ENCODE measurements around the gene SYNE4.
"Not testable (repeated sequence)": the region's sequence is repeated elsewhere in the genome, so short reads cannot be mapped to it uniquely, and the experiment has no call there.

SYNE4 gene

GRCh38 chr19:36008336-36008978 lies at the start of gene SYNE4:
Gene SYNE4 (minus strand): TSS chr19:36008813. CDS start chr19:36008681, 132 bp downstream.
- FAIRE-seq: no peak

GRCh38 chr19:36054733-36055686 lies 46.4 kb upstream of the SYNE4 start, which contains the start of gene WDR62:
Gene WDR62 (plus strand): TSS chr19:36054897. CDS start chr19:36054972, 75 bp downstream.
- no peak for FAIRE-seq

- peak; percentile 96 for FAIRE-seq
Measured at GRCh38 chr19:36054119-36054732, 45.6 kb upstream of the SYNE4 start, which contains the start of gene THAP8. Gene THAP8 (minus strand): TSS chr19:36054285. CDS start chr19:36054217, 68 bp downstream.

GRCh38 chr19:36051637-36052036 lies 43.0 kb upstream of the SYNE4 start:
- no peak for FAIRE-seq

- no peak for FAIRE-seq
Measured at GRCh38 chr19:36051236-36051635, 42.6 kb upstream of the SYNE4 start.

- no peak for FAIRE-seq
Measured at GRCh38 chr19:36049080-36049698, 40.6 kb upstream of the SYNE4 start.

- FAIRE-seq: no peak
Measured at GRCh38 chr19:36047835-36048234, 39.2 kb upstream of the SYNE4 start.

GRCh38 chr19:36046443-36047050 lies 37.9 kb upstream of the SYNE4 start:
- no peak for FAIRE-seq

GRCh38 chr19:36043952-36044351 lies 35.3 kb upstream of the SYNE4 start:
- FAIRE-seq: no peak

GRCh38 chr19:36041831-36042230 lies 33.2 kb upstream of the SYNE4 start:
- no peak for FAIRE-seq

GRCh38 chr19:36041092-36041491 lies 32.5 kb upstream of the SYNE4 start:
- FAIRE-seq: not testable (repeated sequence)

GRCh38 chr19:36040495-36040894 lies 31.9 kb upstream of the SYNE4 start:
- no peak for FAIRE-seq

GRCh38 chr19:36032251-36033104 lies 23.9 kb upstream of the SYNE4 start, which contains the start of gene CLIP3:
Gene CLIP3 (minus strand): TSS chr19:36032873. CDS start chr19:36032357, 516 bp downstream.
- FAIRE-seq: no peak

GRCh38 chr19:36031308-36031707 lies 22.7 kb upstream of the SYNE4 start:
- no peak for FAIRE-seq

- no peak for FAIRE-seq
Measured at GRCh38 chr19:36030264-36031148, 21.9 kb upstream of the SYNE4 start.

- FAIRE-seq: no peak
Measured at GRCh38 chr19:36028313-36029041, 19.9 kb upstream of the SYNE4 start.

GRCh38 chr19:36027696-36028095 lies 19.1 kb upstream of the SYNE4 start:
- FAIRE-seq: no peak

GRCh38 chr19:36026091-36026876 lies 17.7 kb upstream of the SYNE4 start:
- no peak for FAIRE-seq

- no peak for FAIRE-seq
Measured at GRCh38 chr19:36025541-36025940, 16.9 kb upstream of the SYNE4 start.

Data from G401.6 (cell line).